ENCODE results near the gene SLC1A2. TPM values are rescaled to one million over a fixed set of nuclear protein-coding genes. Genes with fewer than 3 reads are reported as not detected.

The SLC1A2 gene
- total RNA-seq, 1 experiment from 2014 or later: not detected

- Mint-ChIP-seq H3K27me3 (ENCODE audit: insufficient read depth, unreplicated experiment) (no peaks in the 10 kb centered on the region), H3K27ac (ENCODE audit: low read depth, unreplicated experiment) (no peak overlapping the region), H3K9me3 (ENCODE audit: unreplicated experiment) (no peaks in the 10 kb centered on the region), H3K4me3 (ENCODE audit: unreplicated experiment) (no peak overlapping the region), H3K4me1 (ENCODE audit: insufficient read depth, unreplicated experiment) (no peaks in the 10 kb centered on the region), H3K36me3 (ENCODE audit: insufficient read depth, unreplicated experiment) (no peaks in the 10 kb centered on the region)
- no TSS peak for BruUV-seq (replicated peaks)
- intact Hi-C loops (cut with micrococcal nuclease): no loop called here
- ChIA-PET CTCF (interaction anchor here (0.7 to 1.2 kb wide), 3 partner anchors 340 to 871 kb away, joined by 3 read pairs; no protein-coding TSS in a partner anchor), POLR2A (no interaction called here)
- TF ChIP-seq, protein P1, sequence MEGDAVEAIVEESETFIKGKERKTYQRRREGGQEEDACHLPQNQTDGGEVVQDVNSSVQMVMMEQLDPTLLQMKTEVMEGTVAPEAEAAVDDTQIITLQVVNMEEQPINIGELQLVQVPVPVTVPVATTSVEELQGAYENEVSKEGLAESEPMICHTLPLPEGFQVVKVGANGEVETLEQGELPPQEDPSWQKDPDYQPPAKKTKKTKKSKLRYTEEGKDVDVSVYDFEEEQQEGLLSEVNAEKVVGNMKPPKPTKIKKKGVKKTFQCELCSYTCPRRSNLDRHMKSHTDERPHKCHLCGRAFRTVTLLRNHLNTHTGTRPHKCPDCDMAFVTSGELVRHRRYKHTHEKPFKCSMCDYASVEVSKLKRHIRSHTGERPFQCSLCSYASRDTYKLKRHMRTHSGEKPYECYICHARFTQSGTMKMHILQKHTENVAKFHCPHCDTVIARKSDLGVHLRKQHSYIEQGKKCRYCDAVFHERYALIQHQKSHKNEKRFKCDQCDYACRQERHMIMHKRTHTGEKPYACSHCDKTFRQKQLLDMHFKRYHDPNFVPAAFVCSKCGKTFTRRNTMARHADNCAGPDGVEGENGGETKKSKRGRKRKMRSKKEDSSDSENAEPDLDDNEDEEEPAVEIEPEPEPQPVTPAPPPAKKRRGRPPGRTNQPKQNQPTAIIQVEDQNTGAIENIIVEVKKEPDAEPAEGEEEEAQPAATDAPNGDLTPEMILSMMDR (IDR thresholded peaks at IDR 0.05; ENCODE audit: unreplicated experiment): no peak
- no peak for DNase-seq (ENCODE audit: unreplicated experiment)
Measured at GRCh38 chr11:35398881-35399280, 20.5 kb downstream of the SLC1A2 start.

- DNase-seq (ENCODE audit: unreplicated experiment): no peak
- H3K4me1 Mint-ChIP-seq (ENCODE audit: insufficient read depth, unreplicated experiment): peaks cover 15% of the 10 kb centered on the region
- CTCF ChIA-PET: interaction anchor here (0.6 to 4.4 kb wide), 5 partner anchors 9 to 471 kb away, joined by 3 to 36 read pairs (median 5); no protein-coding TSS in a partner anchor
- H3K36me3 Mint-ChIP-seq (ENCODE audit: insufficient read depth, unreplicated experiment): no peaks in the 10 kb centered on the region
- intact Hi-C loops (cut with micrococcal nuclease): loop anchor here (5.0 kb wide), 2 partner anchors 808 to 1028 kb away; no protein-coding TSS in a partner anchor
- H3K27ac Mint-ChIP-seq (ENCODE audit: low read depth, unreplicated experiment): no peak overlapping the region
- TF ChIP-seq, protein P1 (IDR thresholded peaks at IDR 0.05; ENCODE audit: unreplicated experiment): no peak
- no peaks in the 10 kb centered on the region for H3K27me3 Mint-ChIP-seq (ENCODE audit: insufficient read depth, unreplicated experiment)
- no peak overlapping the region for H3K4me3 Mint-ChIP-seq (ENCODE audit: unreplicated experiment)
- POLR2A ChIA-PET: no interaction called here
- BruUV-seq (replicated peaks): no TSS peak
- H3K9me3 Mint-ChIP-seq (ENCODE audit: unreplicated experiment): no peaks in the 10 kb centered on the region
Measured at GRCh38 chr11:35394941-35395340, 24.4 kb downstream of the SLC1A2 start.

GRCh38 chr11:35393098-35393497, 26.3 kb downstream of the SLC1A2 start:
- Mint-ChIP-seq H3K4me3 (ENCODE audit: unreplicated experiment) (no peak overlapping the region), H3K36me3 (ENCODE audit: insufficient read depth, unreplicated experiment) (no peaks in the 10 kb centered on the region), H3K27me3 (ENCODE audit: insufficient read depth, unreplicated experiment) (no peaks in the 10 kb centered on the region), H3K4me1 (ENCODE audit: insufficient read depth, unreplicated experiment) (peaks cover 15% of the 10 kb centered on the region), H3K9me3 (ENCODE audit: unreplicated experiment) (no peaks in the 10 kb centered on the region), H3K27ac (ENCODE audit: low read depth, unreplicated experiment) (no peak overlapping the region)
- TF ChIP-seq, protein P1 (IDR thresholded peaks at IDR 0.05; ENCODE audit: unreplicated experiment): no peak
- no peak for DNase-seq (ENCODE audit: unreplicated experiment)
- BruUV-seq (replicated peaks): no TSS peak
- intact Hi-C loops (cut with micrococcal nuclease): loop anchor here (5.0 kb wide), 2 partner anchors 806 to 1026 kb away; no protein-coding TSS in a partner anchor
- POLR2A ChIA-PET: interaction anchor here (0.5 to 1.3 kb wide), 4 partner anchors 44 to 618 kb away, joined by 3 to 4 read pairs (median 3); no protein-coding TSS in a partner anchor
- CTCF ChIA-PET: interaction anchor here (0.6 to 8.3 kb wide), 21 partner anchors 10 to 861 kb away, joined by 3 to 98 read pairs (median 4); no protein-coding TSS in a partner anchor

DNA sequence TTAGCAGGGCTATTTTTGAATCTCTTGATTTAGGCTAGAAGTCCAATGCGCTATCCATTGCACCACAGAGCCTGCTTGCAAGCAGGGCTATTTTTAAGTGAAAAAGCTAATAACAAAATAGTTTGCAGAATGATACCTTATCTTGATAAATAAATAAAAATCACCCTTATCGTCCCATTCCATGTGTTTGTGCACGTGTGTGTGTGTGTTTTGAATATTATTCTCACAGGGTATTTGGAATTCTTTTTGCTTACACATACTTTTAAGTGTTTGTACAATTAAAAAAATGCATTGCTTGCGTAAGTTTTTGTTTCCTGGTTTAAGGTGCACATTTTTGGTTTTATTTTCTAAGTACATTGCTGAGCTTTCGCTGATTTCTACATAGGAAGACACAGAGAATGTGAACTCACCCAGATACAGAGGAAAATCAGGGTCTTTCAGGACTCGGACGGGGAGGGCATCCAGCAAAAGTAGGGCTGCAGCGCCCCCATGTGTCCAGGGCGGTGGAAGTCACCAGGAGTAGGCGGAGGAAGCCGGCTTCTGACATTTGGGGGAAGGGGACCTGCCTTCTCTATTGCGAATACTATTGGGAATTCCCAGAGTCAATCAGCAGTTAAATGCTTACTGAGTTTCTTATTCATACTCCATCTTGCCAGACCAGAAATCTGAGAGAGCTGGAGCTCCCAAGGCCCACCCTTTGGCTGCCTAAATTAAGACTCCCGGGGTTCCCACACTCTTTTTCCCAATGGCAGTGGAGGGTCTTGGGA, 27.3 kb downstream of the SLC1A2 start:
- Mint-ChIP-seq H3K27me3 (ENCODE audit: insufficient read depth, unreplicated experiment) (no peaks in the 10 kb centered on the region), H3K36me3 (ENCODE audit: insufficient read depth, unreplicated experiment) (no peaks in the 10 kb centered on the region), H3K4me1 (ENCODE audit: insufficient read depth, unreplicated experiment) (peaks cover 15% of the 10 kb centered on the region), H3K27ac (ENCODE audit: low read depth, unreplicated experiment) (no peak overlapping the region), H3K4me3 (ENCODE audit: unreplicated experiment) (peak overlapping the region; percentile 62), H3K9me3 (ENCODE audit: unreplicated experiment) (no peaks in the 10 kb centered on the region)
- DNase-seq (ENCODE audit: unreplicated experiment): peak; percentile 76
- intact Hi-C loops (cut with micrococcal nuclease): loop anchor here (1.0 to 5.0 kb wide), 5 partner anchors 394 to 1025 kb away; partner anchors contain the start of gene ELF5
- CTCF ChIA-PET: interaction anchor here (0.6 to 8.3 kb wide), 55 partner anchors 12 to 929 kb away, joined by 3 to 98 read pairs (median 4); partner anchors contain the start of gene PDHX
- BruUV-seq (replicated peaks): no TSS peak
- TF ChIP-seq, protein P1 (IDR thresholded peaks at IDR 0.05; ENCODE audit: unreplicated experiment): peak; percentile 96
- POLR2A ChIA-PET: interaction anchor here (0.5 to 2.7 kb wide), 13 partner anchors 128 to 505 kb away, joined by 3 to 13 read pairs (median 3); partner anchors contain the start of genes APIP and PDHX
